Neural cell (in vitro differentiated cells): ENCODE data around the gene XPR1. TPM values are rescaled to one million over a fixed set of nuclear protein-coding genes. Genes with fewer than 3 reads are reported as not detected.

Source experiments
- H2AFZ ChIP-seq: fragments of 200-600, 300-800 bp; sonication (generic), shearing (Covaris generic); 2 replicates; pipeline ENCODE4 v1.6.0; 2014; ENCODE audit warnings: low read depth, mild to moderate bottlenecking, antibody characterized with exemption, low read length, moderate library complexity
- H3F3A ChIP-seq: fragments of 200-600 bp; shearing (Covaris generic); 2 replicates; pipeline ENCODE4 v1.6.1; 2016; ENCODE audit warnings: mild to moderate bottlenecking, moderate library complexity, mixed read lengths, antibody characterized with exemption, low read length; ENCODE audit not compliant: insufficient read depth, poor library complexity, severe bottlenecking
- H3K27ac ChIP-seq: fragments of 200-600, 300-800 bp; sonication (generic), shearing (Covaris generic); 2 replicates; pipeline ENCODE4 v1.5.1; 2014; ENCODE audit warnings: mild to moderate bottlenecking, low read length, moderate library complexity
- H3K27me3 ChIP-seq: fragments of 300-800, 200-600 bp; sonication (generic), shearing (Covaris generic); 2 replicates; pipeline ENCODE4 v1.6.0; 2014; ENCODE audit warnings: mild to moderate bottlenecking, low read depth, low read length, moderate library complexity; ENCODE audit not compliant: insufficient read depth
- H3K36me3 ChIP-seq: fragments of 300-800, 200-600 bp; sonication (generic), shearing (Covaris generic); 2 replicates; pipeline ENCODE4 v1.5.1; 2014; ENCODE audit warnings: mild to moderate bottlenecking, antibody characterized with exemption, low read length, moderate library complexity; ENCODE audit not compliant: insufficient read depth
- H3K4me2 ChIP-seq: fragments of 300-800, 200-600 bp; sonication (generic), shearing (Covaris generic); 2 replicates; pipeline ENCODE4 v1.6.0; 2014; ENCODE audit warnings: mild to moderate bottlenecking, low read length
- H3K4me3 ChIP-seq: fragments of 300-800, 200-600 bp; sonication (generic), shearing (Covaris generic); 2 replicates; pipeline ENCODE4 v1.5.1; 2014; ENCODE audit warnings: mild to moderate bottlenecking, low read length, moderate library complexity
- H3K79me2 ChIP-seq: fragments of 200-600 bp; shearing (Covaris generic); replicated peaks from 2 replicates; pipeline ENCODE4 v1.6.0; 2014; ENCODE audit warnings: mild to moderate bottlenecking, low read length, moderate library complexity; ENCODE audit not compliant: insufficient read depth
- H3K9ac ChIP-seq: fragments of 300-800, 200-600 bp; sonication (generic), shearing (Covaris generic); 2 replicates; pipeline ENCODE4 v1.6.1; 2016; ENCODE audit warnings: mild to moderate bottlenecking, low read length, mixed read lengths
- H3K9me2 ChIP-seq: fragments of 200-600 bp; shearing (Covaris generic); 2 replicates; pipeline ENCODE4 v1.6.1; 2016; ENCODE audit warnings: mild to moderate bottlenecking, low read length, mixed read lengths; ENCODE audit not compliant: insufficient read depth
- H3K9me3 ChIP-seq: fragments of 200-600, 300-800 bp; sonication (generic), shearing (Covaris generic); 2 replicates; pipeline ENCODE4 v1.6.1; 2016; ENCODE audit warnings: mild to moderate bottlenecking, mixed run types, low read length, moderate library complexity, mixed read lengths
- H4K20me1 ChIP-seq: fragments of 200-600 bp; shearing (Covaris generic); 2 replicates; pipeline ENCODE4 v1.6.1; 2016; ENCODE audit warnings: mild to moderate bottlenecking, mixed run types; ENCODE audit not compliant: insufficient read depth
- EP300 ChIP-seq: fragments of 450-650 bp; conservative IDR thresholded peaks from 2 replicates; pipeline ENCODE4 v1.6.1; 2014; ENCODE audit warnings: antibody characterized with exemption, mild to moderate bottlenecking, moderate library complexity; ENCODE audit not compliant: poor library complexity, severe bottlenecking
- EZH2 ChIP-seq: fragments of 200-600, 300-800 bp; shearing (Covaris generic), sonication (generic); IDR thresholded peaks from 2 replicates; pipeline ENCODE4 v1.6.1; 2014; ENCODE audit warnings: antibody characterized with exemption, low read length, borderline replicate concordance, mild to moderate bottlenecking; ENCODE audit not compliant: insufficient read depth, poor library complexity, severe bottlenecking
- MXI1 ChIP-seq: fragments of 450-650 bp; conservative IDR thresholded peaks from 2 replicates; pipeline ENCODE4 v1.6.1; 2014; ENCODE audit warnings: antibody characterized with exemption, mild to moderate bottlenecking; ENCODE audit not compliant: poor library complexity, severe bottlenecking
- POLR2AphosphoS5 ChIP-seq: IDR thresholded peaks from 2 replicates; pipeline ENCODE4 v1.6.1; 2012
- RAD21 ChIP-seq: fragments of 450-650 bp; conservative IDR thresholded peaks from 2 replicates; pipeline ENCODE4 v1.6.1; 2014; ENCODE audit warnings: antibody characterized with exemption, mild to moderate bottlenecking, moderate library complexity
- SMC3 ChIP-seq: fragments of 450-650 bp; conservative IDR thresholded peaks from 2 replicates; pipeline ENCODE4 v1.6.1; 2014; ENCODE audit warnings: antibody characterized with exemption, mild to moderate bottlenecking, moderate library complexity; ENCODE audit not compliant: poor library complexity
- TAF1 ChIP-seq: IDR thresholded peaks from 2 replicates; pipeline ENCODE4 v1.6.1; 2012; ENCODE audit warnings: low read depth
- polyA plus RNA-seq: library from polyadenylated mRNA; depleted of rRNA; stranded (reverse); fragments of >200 nt; gene quantifications from 2 replicates; pipeline ENCODE4 v1.2.3, GENCODE V29; 2014
- TF ChIP-seq, protein P1 (sequence below): fragments of 450-650 bp; IDR thresholded peaks from 2 replicates; pipeline ENCODE4 v1.5.1; 2014; ENCODE audit warnings: antibody characterized with exemption, mild to moderate bottlenecking, moderate library complexity; ENCODE audit not compliant: poor library complexity, severe bottlenecking
- TF ChIP-seq, protein P2 (sequence below): IDR thresholded peaks from 2 replicates; pipeline ENCODE4 v1.6.1; 2012; ENCODE audit warnings: borderline replicate concordance

XPR1 gene
- polyA plus RNA-seq, 1 donor from 2014 or later, result 185 TPM

GRCh38 chr1:180754453-180754852 lies 122.6 kb downstream of the XPR1 start:
- Histone ChIP-seq H3K4me3 (no peak overlapping the region), H4K20me1 (no peaks in the 10 kb centered on the region), H3K36me3 (no peaks in the 10 kb centered on the region), H2AFZ (no peak overlapping the region), H3K9me2 (no peaks in the 10 kb centered on the region), H3F3A (peaks cover 6% of the 10 kb centered on the region), H3K9ac (no peak overlapping the region), H3K27ac (no peak overlapping the region), H3K9me3 (no peaks in the 10 kb centered on the region), H3K79me2 (peaks cover 6% of the 10 kb centered on the region), H3K27me3 (no peaks in the 10 kb centered on the region), H3K4me2 (no peak overlapping the region)
- TF ChIP-seq, protein P1, sequence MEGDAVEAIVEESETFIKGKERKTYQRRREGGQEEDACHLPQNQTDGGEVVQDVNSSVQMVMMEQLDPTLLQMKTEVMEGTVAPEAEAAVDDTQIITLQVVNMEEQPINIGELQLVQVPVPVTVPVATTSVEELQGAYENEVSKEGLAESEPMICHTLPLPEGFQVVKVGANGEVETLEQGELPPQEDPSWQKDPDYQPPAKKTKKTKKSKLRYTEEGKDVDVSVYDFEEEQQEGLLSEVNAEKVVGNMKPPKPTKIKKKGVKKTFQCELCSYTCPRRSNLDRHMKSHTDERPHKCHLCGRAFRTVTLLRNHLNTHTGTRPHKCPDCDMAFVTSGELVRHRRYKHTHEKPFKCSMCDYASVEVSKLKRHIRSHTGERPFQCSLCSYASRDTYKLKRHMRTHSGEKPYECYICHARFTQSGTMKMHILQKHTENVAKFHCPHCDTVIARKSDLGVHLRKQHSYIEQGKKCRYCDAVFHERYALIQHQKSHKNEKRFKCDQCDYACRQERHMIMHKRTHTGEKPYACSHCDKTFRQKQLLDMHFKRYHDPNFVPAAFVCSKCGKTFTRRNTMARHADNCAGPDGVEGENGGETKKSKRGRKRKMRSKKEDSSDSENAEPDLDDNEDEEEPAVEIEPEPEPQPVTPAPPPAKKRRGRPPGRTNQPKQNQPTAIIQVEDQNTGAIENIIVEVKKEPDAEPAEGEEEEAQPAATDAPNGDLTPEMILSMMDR, result no peak
- TF ChIP-seq POLR2AphosphoS5 (no peak), EZH2 (no peak), SMC3 (no peak), EP300 (no peak), TAF1 (no peak), RAD21 (no peak), MXI1 (no peak)
- TF ChIP-seq, protein P2, sequence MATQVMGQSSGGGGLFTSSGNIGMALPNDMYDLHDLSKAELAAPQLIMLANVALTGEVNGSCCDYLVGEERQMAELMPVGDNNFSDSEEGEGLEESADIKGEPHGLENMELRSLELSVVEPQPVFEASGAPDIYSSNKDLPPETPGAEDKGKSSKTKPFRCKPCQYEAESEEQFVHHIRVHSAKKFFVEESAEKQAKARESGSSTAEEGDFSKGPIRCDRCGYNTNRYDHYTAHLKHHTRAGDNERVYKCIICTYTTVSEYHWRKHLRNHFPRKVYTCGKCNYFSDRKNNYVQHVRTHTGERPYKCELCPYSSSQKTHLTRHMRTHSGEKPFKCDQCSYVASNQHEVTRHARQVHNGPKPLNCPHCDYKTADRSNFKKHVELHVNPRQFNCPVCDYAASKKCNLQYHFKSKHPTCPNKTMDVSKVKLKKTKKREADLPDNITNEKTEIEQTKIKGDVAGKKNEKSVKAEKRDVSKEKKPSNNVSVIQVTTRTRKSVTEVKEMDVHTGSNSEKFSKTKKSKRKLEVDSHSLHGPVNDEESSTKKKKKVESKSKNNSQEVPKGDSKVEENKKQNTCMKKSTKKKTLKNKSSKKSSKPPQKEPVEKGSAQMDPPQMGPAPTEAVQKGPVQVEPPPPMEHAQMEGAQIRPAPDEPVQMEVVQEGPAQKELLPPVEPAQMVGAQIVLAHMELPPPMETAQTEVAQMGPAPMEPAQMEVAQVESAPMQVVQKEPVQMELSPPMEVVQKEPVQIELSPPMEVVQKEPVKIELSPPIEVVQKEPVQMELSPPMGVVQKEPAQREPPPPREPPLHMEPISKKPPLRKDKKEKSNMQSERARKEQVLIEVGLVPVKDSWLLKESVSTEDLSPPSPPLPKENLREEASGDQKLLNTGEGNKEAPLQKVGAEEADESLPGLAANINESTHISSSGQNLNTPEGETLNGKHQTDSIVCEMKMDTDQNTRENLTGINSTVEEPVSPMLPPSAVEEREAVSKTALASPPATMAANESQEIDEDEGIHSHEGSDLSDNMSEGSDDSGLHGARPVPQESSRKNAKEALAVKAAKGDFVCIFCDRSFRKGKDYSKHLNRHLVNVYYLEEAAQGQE, result no peak

GRCh38 chr1:180757657-180758056 lies 125.8 kb downstream of the XPR1 start:
- H3K27ac ChIP-seq, result no peak overlapping the region
- H3K9ac ChIP-seq, result no peak overlapping the region
- no peaks in the 10 kb centered on the region for H3K27me3 ChIP-seq
- H2AFZ ChIP-seq, result no peak overlapping the region
- TF ChIP-seq, protein P1, result no peak
- TF ChIP-seq EZH2 (no peak), RAD21 (no peak), MXI1 (no peak), EP300 (no peak), SMC3 (no peak), POLR2AphosphoS5 (no peak), TAF1 (no peak)
- TF ChIP-seq, protein P2, result no peak
- H3F3A ChIP-seq, result peaks cover 6% of the 10 kb centered on the region
- H3K79me2 ChIP-seq, result peaks cover 6% of the 10 kb centered on the region
- no peaks in the 10 kb centered on the region for H3K9me2 ChIP-seq
- no peak overlapping the region for H3K4me3 ChIP-seq
- no peak overlapping the region for H3K4me2 ChIP-seq
- no peaks in the 10 kb centered on the region for H3K9me3 ChIP-seq
- no peaks in the 10 kb centered on the region for H3K36me3 ChIP-seq
- no peaks in the 10 kb centered on the region for H4K20me1 ChIP-seq
